Iris pigment epithelial cell (primary cell): ENCODE measurements around the gene EEF1AKMT3.

Experiments used
- DNase-seq: peaks from one replicate; pipeline ENCODE4 v3.0.0-alpha.2; 2011; ENCODE audit warnings: low read depth

EEF1AKMT3 gene

DNA sequence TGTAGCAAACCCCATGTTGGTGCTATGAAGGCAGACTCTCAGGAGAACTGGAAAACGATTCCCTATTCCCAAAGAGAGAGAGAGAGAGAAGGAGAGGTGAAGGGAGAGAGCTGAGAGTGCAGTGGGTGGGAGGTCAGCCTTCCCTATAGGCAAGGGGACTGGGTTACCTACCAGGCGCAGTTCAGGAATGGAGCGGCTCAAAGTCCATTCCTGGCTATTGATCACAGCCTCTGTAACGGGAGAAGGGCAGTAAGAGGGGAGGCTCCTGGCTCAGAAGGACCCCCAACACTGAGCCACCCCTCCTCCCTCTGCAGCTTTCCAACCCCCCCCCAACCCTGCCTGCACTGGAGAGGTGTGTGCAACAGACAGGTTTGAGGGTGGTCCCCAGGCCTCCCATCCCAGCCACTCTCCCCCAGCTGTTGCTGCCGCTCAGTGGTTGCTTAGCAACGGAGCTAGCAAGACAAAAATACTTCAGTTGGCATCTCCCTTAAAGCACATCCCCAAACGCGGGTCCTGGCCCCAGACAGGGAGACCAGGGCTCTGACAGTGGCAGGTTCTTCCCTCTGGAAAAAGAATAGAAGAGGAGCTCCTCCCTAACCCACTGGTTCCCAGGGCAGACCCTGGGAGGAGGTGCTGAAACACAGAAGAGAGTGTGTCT, 37.1 kb upstream of the EEF1AKMT3 start:
- no peak for DNase-seq

DNA sequence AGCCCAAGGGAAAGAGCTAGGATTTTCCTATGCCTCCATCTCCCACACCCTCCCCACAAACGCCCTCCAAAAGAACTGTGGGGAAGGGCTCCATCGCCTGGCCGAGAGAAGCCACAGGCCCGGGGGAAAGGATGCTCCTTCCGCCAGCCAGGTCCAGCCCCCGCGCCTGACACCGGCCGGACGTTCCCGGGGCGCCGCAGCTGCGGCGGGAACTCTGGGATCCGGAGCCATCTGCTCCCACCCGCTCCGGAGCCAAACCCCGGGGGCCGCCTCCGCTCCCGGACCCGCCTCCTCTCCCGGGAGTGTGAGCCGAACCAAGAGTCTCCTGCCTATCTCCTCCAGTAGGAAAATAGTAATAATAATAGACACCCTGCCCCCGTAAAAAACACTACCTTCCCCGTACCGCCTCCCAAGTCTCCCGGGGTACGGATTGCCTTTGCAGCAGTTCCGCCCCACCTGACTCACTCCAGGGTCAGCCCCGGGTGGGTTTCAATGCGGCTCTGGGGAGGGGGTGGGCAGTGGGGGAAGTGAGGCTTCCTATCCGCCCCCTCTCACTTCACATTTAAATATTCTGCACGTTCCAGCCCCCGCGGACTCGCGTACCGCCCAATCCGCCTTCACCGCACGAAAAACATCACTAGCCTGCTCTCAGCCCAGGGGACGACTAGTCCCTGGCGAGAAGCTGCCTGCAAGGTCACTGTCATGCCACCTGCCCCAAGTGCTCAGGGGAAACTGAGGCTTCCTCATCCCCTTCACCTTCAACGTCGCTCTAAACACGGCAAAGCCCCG, 36.3 kb upstream of the EEF1AKMT3 start:
- peak; percentile 31 for DNase-seq

DNA sequence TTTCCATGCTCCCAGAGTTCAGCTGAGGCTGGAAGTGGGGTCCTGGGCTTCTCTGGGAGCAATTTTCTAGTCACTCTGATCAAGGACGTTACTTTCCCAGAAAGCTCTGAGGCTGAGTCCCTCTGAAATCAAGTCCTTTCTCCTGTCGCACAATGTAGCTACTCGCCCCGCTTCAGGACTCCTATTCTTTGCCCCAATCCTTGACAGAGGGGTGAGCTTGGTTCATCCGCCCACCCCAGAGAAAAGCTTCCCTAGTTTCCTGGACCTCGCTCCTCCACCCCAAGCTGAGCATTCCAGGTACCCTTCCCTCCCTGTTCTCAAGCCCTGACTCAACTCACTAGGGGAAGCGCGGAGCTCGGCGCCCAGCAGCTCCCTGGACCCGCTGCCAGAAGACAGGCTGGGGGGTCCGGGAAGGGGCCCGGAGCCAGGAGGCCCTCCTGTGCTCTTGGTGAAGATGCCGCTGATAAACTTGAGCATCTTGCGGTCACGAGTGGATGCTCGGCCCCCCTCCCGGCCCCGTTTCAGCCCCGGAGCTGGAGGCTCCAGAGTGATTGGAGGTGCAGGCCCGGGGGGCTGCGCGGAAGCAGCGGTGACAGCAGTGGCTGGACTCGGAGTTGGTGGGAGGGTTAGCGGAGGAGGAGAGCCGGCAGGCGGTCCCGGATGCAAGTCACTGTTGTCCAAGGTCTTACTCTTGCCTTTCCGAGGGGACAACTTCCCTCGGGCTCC, 35.5 kb upstream of the EEF1AKMT3 start:
- no peak for DNase-seq

DNA sequence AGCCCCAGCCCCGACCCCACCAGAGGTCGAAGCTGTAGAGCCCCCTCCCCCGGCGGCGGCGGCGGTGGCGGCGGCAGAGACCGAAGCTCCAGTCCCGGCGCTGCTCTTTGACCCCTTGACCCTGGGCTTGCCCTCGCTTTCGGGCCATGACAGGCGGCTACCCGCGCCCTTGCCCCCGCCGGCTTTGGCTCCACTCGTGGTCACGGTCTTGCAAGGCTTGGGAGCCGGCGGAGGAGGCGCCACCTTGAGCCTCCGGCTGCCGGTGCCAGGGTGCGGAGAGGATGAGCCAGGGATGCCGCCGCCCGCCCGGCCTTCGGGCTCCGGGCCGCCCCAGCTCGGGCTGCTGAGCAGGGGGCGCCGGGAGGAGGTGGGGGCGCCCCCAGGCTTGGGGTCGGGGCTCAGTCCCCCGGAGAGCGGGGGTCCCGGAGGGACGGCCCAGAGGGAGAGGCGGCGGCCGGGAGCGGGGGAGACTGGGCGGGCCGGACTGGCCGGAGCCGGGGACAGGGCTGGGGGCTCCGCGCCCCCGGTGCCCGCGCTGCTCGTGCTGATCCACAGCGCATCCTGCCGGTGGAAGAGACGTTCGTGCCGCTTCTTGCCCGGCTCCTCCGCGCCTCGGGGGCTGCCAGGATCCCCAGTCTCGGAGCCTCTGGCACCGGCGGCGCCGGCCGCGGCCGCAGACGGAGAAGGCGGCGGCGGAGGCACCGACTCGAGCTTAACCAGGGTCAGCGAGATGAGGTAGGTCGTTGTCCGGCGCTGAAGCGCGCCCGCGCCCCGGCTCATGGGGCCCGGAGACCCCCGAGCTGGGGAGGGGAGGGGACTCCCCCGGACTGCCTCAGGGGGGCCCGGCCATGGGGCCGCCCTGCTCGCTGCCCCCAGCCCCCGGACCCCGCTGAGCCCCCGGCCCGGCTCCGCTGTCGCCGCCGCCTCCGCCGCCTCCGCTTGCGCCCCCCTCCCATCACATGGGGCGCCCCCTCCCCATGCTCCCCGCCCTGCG, 34.6 kb upstream of the EEF1AKMT3 start:
- no peak for DNase-seq

DNA sequence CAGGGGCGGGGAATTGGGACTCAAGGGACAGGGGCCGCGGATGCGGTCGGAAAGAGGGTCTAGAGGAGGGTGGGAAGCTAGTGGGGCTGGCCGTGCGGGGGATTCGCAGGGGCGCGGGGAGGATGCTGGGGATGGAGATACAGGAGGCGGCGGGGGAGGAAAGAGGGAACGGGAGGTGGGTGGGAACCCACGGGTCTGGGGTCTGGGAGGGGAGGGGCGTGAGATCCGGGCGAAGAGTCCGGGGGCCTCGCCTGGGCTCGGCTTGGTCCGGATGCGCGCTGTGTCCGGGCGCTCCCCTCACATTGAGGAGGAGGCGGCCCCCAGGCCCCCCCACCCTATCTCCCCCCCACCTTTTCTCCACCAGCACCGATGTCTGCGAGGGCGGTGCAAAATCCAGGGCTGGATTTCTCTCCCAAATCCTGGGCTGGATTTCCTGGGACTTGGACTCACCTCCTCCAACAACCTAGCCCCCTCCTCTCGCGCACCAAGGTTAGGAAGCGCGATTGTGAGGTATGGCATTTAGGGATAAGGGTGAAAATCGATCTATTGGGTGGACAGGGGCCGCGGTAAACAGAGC, 33.7 kb upstream of the EEF1AKMT3 start, which contains the start of gene AGAP2:
AGAP2 (minus strand) TSS at position 82 of the 577 bp plus-strand sequence. CDS start 496 bp downstream, outside the sequence.
- no peak for DNase-seq

DNA sequence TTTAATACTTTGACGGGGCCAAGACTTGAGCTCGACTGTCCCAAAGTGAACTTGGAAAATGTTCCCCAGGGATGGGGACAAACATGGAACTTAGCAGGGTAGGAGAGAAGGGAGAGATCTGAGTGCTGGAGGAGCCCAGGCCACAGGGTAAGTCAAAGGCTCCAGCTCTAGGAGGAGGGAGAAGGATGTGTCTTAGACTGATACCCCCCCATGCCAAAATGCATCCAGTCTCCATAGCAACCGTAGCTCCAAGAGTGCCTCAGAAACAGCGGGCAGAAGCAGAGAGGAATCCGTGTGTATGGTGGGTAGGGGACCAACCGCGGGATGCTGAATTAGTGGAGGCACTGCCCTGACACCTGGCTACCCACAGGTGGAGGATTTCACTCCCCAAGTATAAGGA, 33.0 kb upstream of the EEF1AKMT3 start:
- no peak for DNase-seq

DNA sequence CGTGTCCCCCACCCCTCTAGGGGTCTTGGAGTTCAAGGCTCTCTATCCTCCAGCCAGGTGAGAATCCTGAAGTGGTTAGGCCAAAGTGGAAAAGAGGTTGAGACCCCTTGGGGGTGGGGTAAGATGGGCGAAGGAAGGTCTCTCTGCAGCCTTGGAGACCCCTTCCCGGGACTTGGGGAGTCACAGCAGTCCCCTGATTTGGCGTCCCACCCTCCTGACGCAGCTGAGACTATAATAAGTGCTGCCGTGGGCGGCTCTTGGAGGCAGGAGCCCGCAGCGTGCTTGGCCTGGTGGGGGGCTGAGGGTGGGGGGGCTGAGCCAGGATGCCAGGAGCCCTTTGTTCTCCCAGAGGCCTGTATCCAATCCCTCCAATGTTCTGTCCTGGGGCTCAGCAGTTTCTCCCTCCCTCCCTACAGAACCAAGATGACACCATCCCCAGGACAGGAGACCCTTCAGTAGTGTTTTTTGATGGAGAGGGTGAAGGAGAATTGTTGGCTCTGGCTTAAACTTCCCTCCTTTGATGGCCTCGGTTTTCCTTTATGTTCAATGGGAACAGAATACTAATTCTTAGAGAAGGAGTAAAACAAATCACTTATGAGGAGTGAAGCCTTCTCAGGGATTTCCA, 32.4 kb upstream of the EEF1AKMT3 start:
- no peak for DNase-seq

DNA sequence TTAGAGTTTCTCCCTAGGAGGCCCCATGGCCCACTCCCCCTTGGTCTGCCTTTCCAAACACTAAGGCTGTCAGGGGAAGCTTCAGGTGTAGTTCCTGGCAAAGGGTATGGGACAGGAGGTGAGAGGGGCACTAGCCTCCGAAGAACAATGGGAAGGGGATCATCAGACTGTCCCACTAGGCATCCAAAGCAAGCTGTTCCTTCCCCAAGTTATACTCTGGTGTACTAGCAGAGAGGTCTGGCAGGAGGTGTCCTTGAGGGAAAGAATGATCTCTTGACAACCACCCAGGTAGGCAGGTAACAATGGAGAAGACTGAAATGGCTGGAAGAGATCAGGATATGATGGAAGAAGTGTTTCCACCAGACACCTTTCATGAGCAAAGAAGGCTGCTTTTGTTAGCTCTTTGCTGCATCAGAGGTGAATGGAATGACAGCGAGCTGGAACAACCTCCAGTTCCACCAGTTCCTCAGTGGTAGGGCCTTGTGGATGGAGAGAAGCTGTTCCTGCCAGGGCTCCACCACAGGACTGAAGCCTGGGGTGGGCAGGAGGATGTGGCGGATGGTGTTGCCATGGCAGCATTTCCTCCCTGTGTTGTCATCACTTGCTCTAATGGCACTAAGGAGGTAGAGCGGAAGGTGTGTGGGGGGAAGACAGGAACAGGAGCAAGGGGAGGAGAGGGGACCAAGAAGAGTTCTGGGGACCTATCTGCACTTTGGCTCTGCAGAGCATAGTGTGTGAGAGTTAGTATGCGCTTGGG, 31.6 kb upstream of the EEF1AKMT3 start:
- DNase-seq, result no peak

DNA sequence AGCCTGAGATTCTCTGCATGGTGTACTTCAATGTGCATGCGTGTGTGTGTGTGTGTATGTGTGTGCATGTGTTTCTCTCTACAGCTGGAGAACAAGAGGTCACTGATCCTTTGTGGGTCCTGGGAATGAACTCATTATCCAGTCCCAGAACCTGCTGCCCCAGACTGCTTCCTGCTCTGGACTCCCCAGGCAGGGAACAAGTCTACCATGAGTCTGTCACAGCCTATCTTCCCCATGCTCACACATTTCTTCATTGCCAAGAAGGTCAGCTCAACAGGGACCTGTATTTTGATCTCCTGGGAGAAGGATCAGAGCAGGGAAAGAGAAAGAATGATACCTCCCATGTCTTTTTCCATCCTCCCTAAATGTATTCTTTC, 31.0 kb upstream of the EEF1AKMT3 start:
- DNase-seq, result no peak

DNA sequence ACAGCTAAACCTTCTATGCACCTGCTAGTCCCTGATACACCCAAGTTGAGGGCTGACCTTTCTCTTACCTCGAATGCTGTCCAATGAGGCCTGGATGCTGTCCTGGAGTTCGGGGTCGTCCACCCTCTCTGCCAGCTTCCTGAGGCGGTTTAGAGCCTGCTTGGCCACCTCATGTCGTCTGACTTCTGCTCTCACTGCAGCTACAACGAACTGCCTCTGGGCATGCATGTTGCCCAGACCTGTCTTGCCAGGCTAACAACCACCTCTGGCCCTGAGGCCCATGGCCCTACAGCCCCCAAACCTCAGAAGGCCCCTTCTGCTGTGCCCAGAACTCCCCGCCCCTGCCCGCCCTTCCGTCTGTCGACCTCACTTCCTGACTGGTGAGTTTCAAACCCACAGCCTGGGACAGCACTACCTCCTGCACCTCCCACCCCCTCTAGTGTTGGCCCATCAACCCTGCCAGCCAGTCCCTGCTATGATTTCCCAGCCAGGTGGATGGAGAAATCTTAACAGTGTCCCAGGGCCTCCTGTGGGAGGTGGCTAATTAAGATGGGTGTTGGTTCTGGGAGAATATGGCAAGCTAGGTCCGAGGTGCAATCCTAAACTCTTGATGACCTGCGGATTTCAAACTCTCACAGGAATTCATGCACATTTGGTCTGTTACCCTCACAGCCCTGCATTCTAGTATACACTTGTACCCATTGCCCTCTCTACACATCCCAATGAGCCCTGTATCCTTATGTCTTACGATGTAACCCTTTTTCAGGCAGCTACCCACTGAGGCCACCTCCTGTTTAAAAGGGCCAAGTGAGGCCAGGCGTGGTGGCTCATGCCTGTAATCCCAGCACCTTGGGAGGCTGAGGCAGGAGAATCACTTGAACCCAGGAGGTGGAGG, 30.3 kb upstream of the EEF1AKMT3 start:
- no peak for DNase-seq

DNA sequence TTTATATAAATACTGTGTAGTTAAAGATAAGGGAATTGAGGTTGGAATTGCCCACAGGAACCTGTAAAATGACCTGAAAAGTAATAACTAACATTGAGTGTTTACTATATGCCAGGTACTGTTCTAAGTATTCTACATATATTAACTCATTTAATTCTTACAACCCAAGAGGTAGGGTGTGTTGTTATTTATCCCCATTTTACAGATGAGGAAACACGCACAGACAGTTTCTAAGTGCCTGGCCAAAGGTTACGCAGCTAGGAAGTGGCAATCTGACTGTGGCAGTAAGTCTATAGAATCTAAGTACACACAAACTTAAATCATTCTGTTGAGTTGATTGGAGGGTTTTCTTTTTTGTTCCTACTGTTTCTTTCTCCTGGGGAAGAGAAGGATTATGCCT, 28.6 kb upstream of the EEF1AKMT3 start:
- no peak for DNase-seq

DNA sequence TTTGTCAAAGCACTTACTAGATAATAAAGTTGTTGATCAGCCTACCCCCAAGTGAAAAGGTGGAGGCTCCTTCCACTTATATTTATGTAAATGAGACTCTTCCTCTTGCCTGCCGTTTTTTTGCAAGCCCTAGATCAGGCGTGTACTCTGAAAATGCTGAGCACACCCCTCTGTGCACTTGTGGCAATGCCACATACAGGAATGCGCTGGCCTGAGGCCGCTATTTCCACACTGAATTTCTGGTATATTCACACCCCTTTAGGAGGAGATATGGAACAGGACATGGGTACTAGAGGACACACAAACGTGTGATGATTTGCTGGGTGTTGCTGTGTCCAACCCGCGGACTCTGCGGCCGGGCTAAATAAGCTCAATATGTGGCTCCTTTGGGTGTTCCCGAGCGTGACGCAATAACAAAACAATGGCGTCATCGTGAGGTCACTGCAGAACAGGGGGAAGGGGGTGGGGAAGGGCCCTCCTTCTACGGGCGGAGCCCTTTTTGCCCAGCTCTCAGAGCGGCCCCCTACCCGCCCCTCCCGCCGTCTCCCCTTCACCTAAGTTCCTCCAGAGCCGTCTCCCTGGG, 28.1 kb upstream of the EEF1AKMT3 start:
- DNase-seq, result peak; percentile 76

DNA sequence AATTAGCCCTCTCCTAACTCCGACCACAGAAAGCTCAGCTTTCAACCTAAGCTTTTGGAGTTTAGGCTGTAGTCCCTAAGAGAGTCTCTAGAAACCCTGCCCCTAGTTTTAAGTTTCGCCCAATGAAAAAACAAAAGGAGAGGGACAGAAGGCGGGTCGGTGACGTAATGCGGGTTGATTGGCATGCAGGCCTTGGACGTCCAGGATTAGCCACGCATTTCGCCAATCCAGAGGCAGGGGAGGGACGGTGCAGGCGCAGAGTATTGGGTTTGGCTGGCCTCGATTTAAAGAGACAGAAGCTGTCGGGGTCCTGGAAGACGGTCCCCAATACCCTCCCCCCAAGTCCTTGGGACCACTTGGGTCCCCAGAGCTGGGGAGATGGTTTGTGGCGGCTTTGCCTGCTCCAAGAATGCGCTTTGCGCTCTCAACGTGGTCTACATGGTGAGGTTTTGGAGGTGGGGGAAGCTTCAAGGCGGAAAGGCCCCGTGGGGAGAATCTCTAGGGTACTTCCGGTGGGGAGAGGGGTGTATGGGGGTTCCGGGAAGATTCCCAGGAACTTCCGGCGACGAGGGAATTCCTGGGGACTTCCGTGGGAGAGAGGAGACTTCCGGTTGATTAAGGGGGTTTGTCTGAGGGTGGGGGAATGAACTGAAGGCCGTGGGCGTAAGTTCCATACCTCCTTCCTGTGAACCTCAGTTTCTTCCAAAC, 27.5 kb upstream of the EEF1AKMT3 start, which contains the start of gene TSPAN31:
TSPAN31 (plus strand) TSS at position 263 of the 708 bp plus-strand sequence; CDS start at position 379, 116 bp downstream.
- DNase-seq, result peak; percentile 99

DNA sequence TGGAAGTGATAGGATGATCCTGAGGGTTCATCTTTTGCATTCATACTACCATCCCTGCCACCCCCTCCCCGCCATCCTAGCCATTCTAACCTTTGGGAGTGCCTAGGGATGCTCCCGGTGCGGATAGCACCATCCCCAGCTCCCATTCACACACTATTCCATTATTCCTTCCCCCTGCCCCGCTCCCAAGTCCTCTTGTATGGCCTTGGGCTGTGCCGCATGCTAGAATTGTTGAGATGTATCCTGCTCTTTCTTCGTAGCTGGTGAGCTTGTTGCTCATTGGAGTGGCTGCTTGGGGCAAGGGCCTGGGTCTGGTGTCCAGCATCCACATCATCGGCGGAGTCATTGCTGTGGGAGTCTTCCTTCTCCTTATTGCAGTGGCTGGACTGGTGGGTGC, 26.9 kb upstream of the EEF1AKMT3 start:
- no peak for DNase-seq

DNA sequence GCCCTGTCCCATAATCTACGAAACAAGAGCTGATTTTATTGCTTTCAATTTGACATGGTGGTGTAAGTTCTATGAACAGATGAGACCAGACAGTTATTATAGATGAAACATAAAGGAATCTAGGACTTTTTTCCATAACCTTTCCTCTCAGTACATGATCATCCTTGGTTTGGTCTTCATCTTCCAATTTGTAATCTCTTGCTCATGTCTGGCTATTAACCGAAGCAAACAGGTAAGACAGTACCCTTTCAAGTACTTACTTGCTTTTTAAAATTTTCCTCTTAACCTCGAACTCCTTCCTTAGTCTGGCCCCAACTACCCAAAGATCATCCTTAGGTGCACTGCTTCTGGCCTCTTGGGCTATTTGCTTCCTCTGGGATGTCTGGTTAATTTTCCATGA, 26.4 kb upstream of the EEF1AKMT3 start:
- no peak for DNase-seq

DNA sequence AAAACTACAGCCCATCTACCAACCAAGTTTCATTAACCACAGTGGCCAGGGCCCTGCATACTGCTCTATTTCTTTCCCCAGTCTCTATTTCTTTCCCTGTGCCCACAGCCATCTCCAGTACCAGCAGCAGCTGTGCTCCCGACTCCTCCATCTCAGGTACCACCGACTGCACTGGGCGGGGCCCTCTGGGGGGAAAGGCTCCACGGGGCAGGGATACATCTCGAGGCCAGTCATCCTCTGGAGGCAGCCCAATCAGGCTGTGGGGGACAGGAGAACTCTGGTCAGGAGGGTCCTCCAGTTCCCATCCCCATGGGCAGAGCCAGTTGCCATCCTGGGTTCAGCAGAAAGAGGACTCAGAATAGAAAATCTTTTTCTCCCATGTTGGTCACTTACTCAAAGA, 23.4 kb upstream of the EEF1AKMT3 start:
- no peak for DNase-seq

DNA sequence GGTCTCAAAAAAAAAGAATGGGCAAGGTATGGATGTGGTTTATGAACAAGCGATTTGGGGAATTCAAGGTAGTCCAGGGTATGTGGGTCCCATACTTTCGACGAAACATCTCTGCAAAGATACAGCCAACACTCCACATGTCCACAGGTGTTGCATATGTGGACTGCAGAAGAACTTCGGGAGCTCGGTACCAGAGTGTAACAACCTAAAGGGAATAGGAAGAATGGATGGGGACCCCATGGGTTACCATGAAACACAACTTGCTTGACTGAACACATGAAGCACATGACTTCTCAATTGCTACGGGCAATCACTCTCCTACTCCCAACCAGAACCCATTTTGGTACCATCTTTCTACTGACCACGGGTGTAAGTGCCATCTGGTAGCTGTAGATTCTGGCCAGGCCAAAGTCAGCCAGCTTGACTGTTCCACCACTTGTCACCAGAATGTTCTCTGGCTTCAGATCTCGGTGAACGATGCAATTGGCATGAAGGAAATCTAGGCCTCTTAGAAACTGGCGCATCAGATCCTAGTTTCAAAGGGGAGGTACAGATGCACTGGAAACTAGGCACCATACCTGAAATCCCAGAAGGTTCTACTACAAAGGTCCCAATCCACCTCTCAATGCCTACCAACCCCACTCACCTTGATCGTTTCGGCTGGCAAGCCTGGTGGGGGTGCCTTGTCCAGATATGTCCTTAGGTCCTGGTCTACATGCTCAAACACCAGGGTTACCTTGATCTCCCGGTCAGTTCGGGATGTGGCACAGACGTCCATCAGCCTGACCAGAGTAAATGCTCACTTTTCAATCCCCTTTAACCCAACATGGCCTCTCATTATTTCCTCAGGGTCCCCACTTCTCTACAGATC, 21.6 kb upstream of the EEF1AKMT3 start:
- DNase-seq, result no peak
